Testis (tissue), 3 donors: ENCODE measurements around the gene SVOPL. TPM values are rescaled to one million over a fixed set of nuclear protein-coding genes. Genes with fewer than 3 reads are reported as not detected.

Experiments used
- DNase-seq: peaks from one replicate; pipeline ENCODE4 v3.0.0-alpha.2; 2019
- H3K27ac ChIP-seq, 2 donors: fragments of 200-600 bp; sonication (generic); one replicate each; pipeline ENCODE4 v1.5.1; 2019
- H3K27me3 ChIP-seq: fragments of 200-600 bp; sonication (generic); one replicate; pipeline ENCODE4 v1.5.1; 2019
- H3K36me3 ChIP-seq: fragments of 200-600 bp; sonication (generic); one replicate; pipeline ENCODE4 v1.5.1; 2017; ENCODE audit warnings: low read depth; ENCODE audit errors: missing control alignments
- H3K4me1 ChIP-seq: fragments of 200-600 bp; sonication (generic); one replicate; pipeline ENCODE4 v1.5.1; 2019
- H3K4me3 ChIP-seq, 2 donors: fragments of 200-600 bp; sonication (generic); one replicate each; pipeline ENCODE4 v1.5.1; 2017 to 2019
- H3K9me3 ChIP-seq: fragments of 200-600 bp; sonication (generic); one replicate; pipeline ENCODE4 v1.5.1; 2017
- CTCF ChIP-seq, 3 experiments: fragments of 450-650 bp in 2 of 3; fragments of 200-600 bp in 1 of 3; sonication (generic) in 1 of 3; IDR thresholded peaks; one replicate each; pipeline ENCODE4 v1.5.1; 2016 to 2019; ENCODE audit warnings: antibody characterized with exemption in 3 of 3, mild to moderate bottlenecking in 2 of 3, moderate library complexity in 1 of 3
- POLR2A ChIP-seq: fragments of 450-650 bp; IDR thresholded peaks from one replicate; pipeline ENCODE4 v1.6.1; 2017; ENCODE audit warnings: antibody characterized with exemption, mild to moderate bottlenecking, moderate library complexity
- WGBS, 2 donors: methylation state at CpG; one replicate each; pipeline ENCODE4 v1.1.5; 2018; 5-methylcytosine and 5-hydroxymethylcytosine counted together
- intact Hi-C: fragments of 100-400 bp; cut with DNase I; formaldehyde crosslinking; loops from one replicate; pipeline ENCODE4 v1.15.1; 2023; ENCODE audit warnings: low total_unique reads
- polyA plus RNA-seq: library from polyadenylated mRNA; stranded (reverse); fragments of 350-450 nt; fragmentation: Illumina TruSeq; extraction: RNeasy Lipid Tissue Mini Kit (QIAGEN cat#74804); gene quantifications from one replicate; pipeline ENCODE4 v1.2.3, GENCODE V29; 2014; ENCODE audit warnings: low read depth, low replicate concordance; ENCODE audit not compliant: insufficient read depth
- total RNA-seq, 2 donors: library from RNA; depleted of rRNA; stranded (reverse); fragments of >200 nt; gene quantifications; one replicate each; pipeline ENCODE4 v1.2.3, GENCODE V29; 2016

Gene SVOPL
- total and polyA plus RNA-seq, 3 donors from 2014 or later: 1.1 to 4.0 (median 1.7) TPM

- DNase-seq: no peak
These were observed 116.5 kb downstream of the SVOPL start for GRCh38 chr7:138584696-138585095.

GRCh38 chr7:138584283-138584682, 116.9 kb downstream of the SVOPL start:
- no peak for DNase-seq
- Histone ChIP-seq H3K9me3 (no peaks in the 10 kb centered on the region), H3K27ac (no peak overlapping the region), H3K4me1 (no peaks in the 10 kb centered on the region), H3K27me3 (no peaks in the 10 kb centered on the region), H3K36me3 (no peaks in the 10 kb centered on the region), H3K4me3 (no peak overlapping the region)
- TF ChIP-seq POLR2A: no peak
- no peak for TF ChIP-seq CTCF (IDR thresholded peaks at IDR 0.05)
- intact Hi-C loops: no loop called here

More at GRCh38 chr7:138584696-138585095, 116.5 kb downstream of the SVOPL start:
- Histone ChIP-seq H3K36me3 (no peaks in the 10 kb centered on the region), H3K27me3 (no peaks in the 10 kb centered on the region), H3K27ac (no peak overlapping the region), H3K9me3 (no peaks in the 10 kb centered on the region), H3K4me1 (no peaks in the 10 kb centered on the region), H3K4me3 (no peak overlapping the region)
- intact Hi-C loops: no loop called here
- TF ChIP-seq POLR2A (no peak), CTCF (IDR thresholded peaks at IDR 0.05) (no peak)
- WGBS, 2 donors: 83% methylated on average over 4 of the region's 4 CpGs

DNA sequence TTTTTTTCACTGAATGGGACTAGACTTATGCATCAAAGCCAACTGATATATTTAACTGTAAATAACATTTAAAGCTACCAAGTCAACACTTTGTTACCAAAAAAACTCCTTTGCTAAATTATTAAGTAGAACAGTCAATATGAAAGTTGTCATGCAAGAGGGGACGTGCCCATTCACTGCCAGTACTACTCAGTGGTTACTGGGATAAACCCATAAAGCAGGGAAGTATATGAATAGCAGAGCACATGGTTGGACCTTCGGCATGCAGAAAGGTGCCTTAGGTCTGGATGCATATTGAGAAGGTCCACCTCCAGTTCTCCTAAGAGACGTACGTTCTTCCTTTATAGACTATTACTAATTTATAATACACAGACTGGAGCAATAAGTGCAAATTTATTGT, 120.1 kb downstream of the SVOPL start:
- no peaks in the 10 kb centered on the region for H3K36me3 ChIP-seq
- 91 to 93% methylated on average over 4 of the region's 4 CpGs for WGBS, 2 donors

GRCh38 chr7:138579671-138580070, 121.5 kb downstream of the SVOPL start:
- H3K27me3 ChIP-seq: no peaks in the 10 kb centered on the region
- intact Hi-C loops: no loop called here
- no peak for TF ChIP-seq CTCF (IDR thresholded peaks at IDR 0.05)
- no peak for TF ChIP-seq POLR2A
- no peak for DNase-seq
- WGBS, 2 donors: 95 to 96% methylated on average over 3 of the region's 3 CpGs
- no peaks in the 10 kb centered on the region for H3K4me1 ChIP-seq
- no peak overlapping the region for H3K4me3 ChIP-seq
- no peaks in the 10 kb centered on the region for H3K9me3 ChIP-seq
- H3K36me3 ChIP-seq: no peaks in the 10 kb centered on the region
- no peak overlapping the region for H3K27ac ChIP-seq

More for the DNA sequence above, 120.1 kb downstream of the SVOPL start:
- Histone ChIP-seq H3K4me1 (no peaks in the 10 kb centered on the region), H3K9me3 (no peaks in the 10 kb centered on the region), H3K27me3 (no peaks in the 10 kb centered on the region), H3K27ac (no peak overlapping the region), H3K4me3 (no peak overlapping the region)
- no peak for DNase-seq
- TF ChIP-seq CTCF (IDR thresholded peaks at IDR 0.05) (no peak), POLR2A (no peak)
- intact Hi-C loops: no loop called here

- TF ChIP-seq POLR2A (no peak), CTCF (IDR thresholded peaks at IDR 0.05) (no peak)
- WGBS, 2 donors: 81 to 86% methylated on average over 1 of the region's 1 CpG
- Histone ChIP-seq H3K4me3 (no peak overlapping the region), H3K36me3 (no peaks in the 10 kb centered on the region), H3K27me3 (no peaks in the 10 kb centered on the region), H3K9me3 (no peaks in the 10 kb centered on the region), H3K4me1 (no peaks in the 10 kb centered on the region), H3K27ac (no peak overlapping the region)
- DNase-seq: no peak
- intact Hi-C loops: no loop called here
These were observed 122.0 kb downstream of the SVOPL start for GRCh38 chr7:138579136-138579535.
